Lung (tissue), 12 donors: ENCODE results near the gene PROSER2. TPM values are rescaled to one million over a fixed set of nuclear protein-coding genes. Genes with fewer than 3 reads are reported as not detected.

Source experiments
- ATAC-seq: fragments of 200-7000 bp; cut with Tn5 transposase; one replicate; pipeline ENCODE4 v1.9.1; 2020; ENCODE audit warnings: moderate number of reproducible peaks; ENCODE audit not compliant: insufficient read depth, low FRiP score
- DNase-seq, 3 donors: peaks; one replicate each; pipeline ENCODE4 v3.0.0-alpha.2; 2013 to 2017
- H3K27ac ChIP-seq, 2 donors: one replicate each; pipeline ENCODE4 v1.5.1; 2013; ENCODE audit warnings: mild to moderate bottlenecking in 2 of 2, moderate library complexity in 2 of 2, control low read depth in 1 of 2, inconsistent platforms in 1 of 2, low read depth in 1 of 2, low read length in 1 of 2
- H3K27me3 ChIP-seq, 3 donors: one replicate each; pipeline ENCODE4 v1.5.1; 2013; ENCODE audit warnings: low read length in 2 of 3; ENCODE audit not compliant: control insufficient read depth in 3 of 3, insufficient read depth in 3 of 3
- H3K36me3 ChIP-seq, 4 donors: one replicate each; pipeline ENCODE4 v1.5.1; 2013; ENCODE audit warnings: low read length in 4 of 4, mild to moderate bottlenecking in 1 of 4, moderate library complexity in 1 of 4; ENCODE audit not compliant: control insufficient read depth in 4 of 4, insufficient read depth in 4 of 4
- H3K4me1 ChIP-seq, 5 donors: one replicate each; pipeline ENCODE4 v1.5.1; 2013; ENCODE audit warnings: low read length in 5 of 5, mild to moderate bottlenecking in 2 of 5, moderate library complexity in 1 of 5; ENCODE audit not compliant: control insufficient read depth in 5 of 5, insufficient read depth in 5 of 5
- H3K4me3 ChIP-seq: one replicate; pipeline ENCODE4 v1.5.1; 2013; ENCODE audit warnings: mild to moderate bottlenecking, control low read depth, moderate library complexity
- H3K9ac ChIP-seq, 2 donors: one replicate each; pipeline ENCODE4 v1.5.1; 2013; ENCODE audit warnings: low read length in 2 of 2, control low read depth in 1 of 2; ENCODE audit not compliant: insufficient read depth in 1 of 2
- H3K9me3 ChIP-seq, 4 donors: one replicate each; pipeline ENCODE4 v1.5.1; 2013; ENCODE audit warnings: low read length in 3 of 4, mild to moderate bottlenecking in 1 of 4, moderate library complexity in 1 of 4; ENCODE audit not compliant: control insufficient read depth in 4 of 4, insufficient read depth in 3 of 4
- WGBS, 2 donors: extraction: QIAGEN DNeasy Blood & Tissue Kit; methylation state at CpG; one replicate each; pipeline ENCODE4 v1.1.7; 2013; 5-methylcytosine and 5-hydroxymethylcytosine counted together
- polyA plus RNA-seq, 2 donors: library from polyadenylated mRNA; stranded (reverse); fragments of 200-250 nt; gene quantifications; one replicate each; pipeline ENCODE4 v1.2.1, GENCODE V29; 2013
- total RNA-seq, 2 donors: library from RNA; depleted of rRNA in 1 of 2; stranded (reverse); fragments of >200 nt in 1 of 2; gene quantifications; one replicate each; pipeline ENCODE4 v1.2.1, GENCODE V29; 2014 to 2021
- TF ChIP-seq, protein P1 (sequence below): IDR thresholded peaks from 2 replicates; pipeline ENCODE4 v1.5.1; 2012; ENCODE audit warnings: mild to moderate bottlenecking; ENCODE audit errors: control extremely low read depth, extremely low read depth
- donor health status: control.
- donor health status: control.
- donor health status: Bipolar disorder and iron deficiency.
- donor health status: healthy.
- donor health status: DM: yes; HTN: yes; CAD: no.

Gene PROSER2
- total and polyA plus RNA-seq, 4 donors = 8.2 to 23.9 (median 10.3) TPM

DNA sequence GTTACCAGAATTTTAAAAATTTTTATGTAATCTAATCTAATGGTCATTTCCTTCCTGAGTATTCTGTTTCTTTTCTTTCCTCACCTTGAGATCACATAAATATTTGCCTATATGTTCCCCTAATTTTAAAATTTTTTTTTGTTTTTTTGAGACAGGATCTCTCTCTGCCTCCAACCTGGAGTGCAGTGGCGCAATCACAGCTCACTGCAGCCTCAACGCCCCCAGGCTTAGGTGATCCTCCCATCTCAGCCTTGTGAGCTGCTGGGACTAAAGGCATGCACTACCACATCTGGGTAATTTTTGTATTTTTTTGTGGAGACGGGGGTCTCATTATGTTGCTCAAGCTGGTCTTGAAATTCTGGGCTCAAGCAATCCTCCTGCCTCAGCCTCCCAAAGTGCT lies 4.1 kb upstream of the PROSER2 start:
- TF ChIP-seq, protein P1, sequence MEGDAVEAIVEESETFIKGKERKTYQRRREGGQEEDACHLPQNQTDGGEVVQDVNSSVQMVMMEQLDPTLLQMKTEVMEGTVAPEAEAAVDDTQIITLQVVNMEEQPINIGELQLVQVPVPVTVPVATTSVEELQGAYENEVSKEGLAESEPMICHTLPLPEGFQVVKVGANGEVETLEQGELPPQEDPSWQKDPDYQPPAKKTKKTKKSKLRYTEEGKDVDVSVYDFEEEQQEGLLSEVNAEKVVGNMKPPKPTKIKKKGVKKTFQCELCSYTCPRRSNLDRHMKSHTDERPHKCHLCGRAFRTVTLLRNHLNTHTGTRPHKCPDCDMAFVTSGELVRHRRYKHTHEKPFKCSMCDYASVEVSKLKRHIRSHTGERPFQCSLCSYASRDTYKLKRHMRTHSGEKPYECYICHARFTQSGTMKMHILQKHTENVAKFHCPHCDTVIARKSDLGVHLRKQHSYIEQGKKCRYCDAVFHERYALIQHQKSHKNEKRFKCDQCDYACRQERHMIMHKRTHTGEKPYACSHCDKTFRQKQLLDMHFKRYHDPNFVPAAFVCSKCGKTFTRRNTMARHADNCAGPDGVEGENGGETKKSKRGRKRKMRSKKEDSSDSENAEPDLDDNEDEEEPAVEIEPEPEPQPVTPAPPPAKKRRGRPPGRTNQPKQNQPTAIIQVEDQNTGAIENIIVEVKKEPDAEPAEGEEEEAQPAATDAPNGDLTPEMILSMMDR = no peak
- Histone ChIP-seq H3K4me3 (no peak overlapping the region), H3K4me1 (peaks cover 0 to 5% (median 0%) of the 10 kb centered on the region in 5 donors), H3K9ac (no peak overlapping the region), H3K9me3 (no peaks in the 10 kb centered on the region), H3K27me3 (peaks cover 0 to 3% (median 0%) of the 10 kb centered on the region in 3 donors), H3K27ac (no peak overlapping the region), H3K36me3 (no peaks in the 10 kb centered on the region)
- WGBS, 2 donors = 82 to 87% methylated on average over 3 of the region's 3 CpGs
- DNase-seq (no peak), ATAC-seq (no peak)

DNA sequence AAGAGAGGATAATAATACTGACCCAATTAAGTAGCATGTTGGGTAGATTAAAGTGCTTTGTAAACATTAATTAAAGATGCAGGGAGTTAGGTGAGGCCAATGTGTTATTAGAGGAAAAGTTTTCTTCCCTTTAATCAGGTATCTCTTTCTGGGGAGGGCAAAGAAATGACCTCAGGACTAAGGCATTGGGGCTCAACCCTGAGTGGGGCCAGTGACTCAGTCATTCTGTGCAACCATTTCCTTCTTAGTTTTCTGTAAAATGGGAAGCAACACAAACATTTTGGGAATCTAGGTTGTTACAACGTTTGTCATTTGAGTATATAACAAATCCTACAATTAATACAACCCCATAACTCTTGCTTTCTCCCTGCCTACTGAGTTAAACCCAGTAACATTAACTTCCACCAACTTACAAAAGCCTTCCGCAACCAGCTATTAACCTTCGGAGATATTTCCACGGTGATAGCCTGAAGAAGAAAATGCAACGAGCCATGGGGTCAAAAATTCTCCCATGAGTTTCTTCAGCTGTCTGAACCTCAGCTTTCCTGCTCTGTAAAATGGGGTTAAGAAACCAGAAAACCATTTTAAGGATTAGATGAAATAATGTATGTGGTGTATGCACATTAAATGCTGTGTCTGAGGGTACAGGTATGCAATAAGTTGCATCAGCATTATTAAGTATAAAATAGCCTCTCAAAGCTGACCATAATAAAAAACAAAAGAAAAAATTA lies 965 bp upstream of the PROSER2 start:
- Histone ChIP-seq H3K4me1 (peaks cover 0 to 6% (median 0%) of the 10 kb centered on the region in 5 donors), H3K9me3 (no peaks in the 10 kb centered on the region), H3K27me3 (peaks cover 0 to 8% (median 6%) of the 10 kb centered on the region in 3 donors), H3K9ac (no peak overlapping the region), H3K4me3 (no peak overlapping the region), H3K36me3 (no peaks in the 10 kb centered on the region), H3K27ac (no peak overlapping the region)
- WGBS, 2 donors = 73 to 85% methylated on average over 5 of the region's 5 CpGs
- no peak for DNase-seq
- no peak for ATAC-seq
- TF ChIP-seq, protein P1 = no peak

DNA sequence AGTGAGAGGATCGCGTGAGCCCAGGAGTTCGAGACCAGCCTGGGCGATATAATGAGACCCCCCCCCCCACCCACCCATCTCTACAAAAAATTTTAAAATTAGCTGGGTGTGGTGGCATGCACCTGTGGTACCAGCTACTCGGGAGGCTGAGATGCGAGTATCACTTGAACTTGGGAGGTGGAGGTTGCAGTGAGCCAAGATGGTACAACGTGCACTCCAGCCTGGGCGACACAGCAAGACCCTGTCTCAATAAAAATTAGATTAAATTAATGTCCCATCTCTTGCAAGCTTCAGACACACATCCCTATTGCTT lies 391 bp upstream of the PROSER2 start:
- ATAC-seq (no peak), DNase-seq (no peak)
- 61 to 77% methylated on average over 7 to 8 of the region's 8 CpGs for WGBS, 2 donors
- Histone ChIP-seq H3K27me3 (peaks cover 0 to 8% (median 6%) of the 10 kb centered on the region in 3 donors), H3K27ac (peak overlapping the region in 1 of 2 donors; percentile 64), H3K36me3 (no peaks in the 10 kb centered on the region), H3K9ac (no peak overlapping the region), H3K4me3 (peak overlapping the region; percentile 86), H3K9me3 (no peaks in the 10 kb centered on the region), H3K4me1 (peaks cover 0 to 6% (median 0%) of the 10 kb centered on the region in 5 donors)
- TF ChIP-seq, protein P1 = no peak
